ENCODE measurements around the gene ITGA11. TPM values are rescaled to one million over a fixed set of nuclear protein-coding genes. Genes with fewer than 3 reads are reported as not detected.

Gene ITGA11
- total RNA-seq, 2 experiments from 2014 or later = under 0.01 TPM; not detected in 1

DNA sequence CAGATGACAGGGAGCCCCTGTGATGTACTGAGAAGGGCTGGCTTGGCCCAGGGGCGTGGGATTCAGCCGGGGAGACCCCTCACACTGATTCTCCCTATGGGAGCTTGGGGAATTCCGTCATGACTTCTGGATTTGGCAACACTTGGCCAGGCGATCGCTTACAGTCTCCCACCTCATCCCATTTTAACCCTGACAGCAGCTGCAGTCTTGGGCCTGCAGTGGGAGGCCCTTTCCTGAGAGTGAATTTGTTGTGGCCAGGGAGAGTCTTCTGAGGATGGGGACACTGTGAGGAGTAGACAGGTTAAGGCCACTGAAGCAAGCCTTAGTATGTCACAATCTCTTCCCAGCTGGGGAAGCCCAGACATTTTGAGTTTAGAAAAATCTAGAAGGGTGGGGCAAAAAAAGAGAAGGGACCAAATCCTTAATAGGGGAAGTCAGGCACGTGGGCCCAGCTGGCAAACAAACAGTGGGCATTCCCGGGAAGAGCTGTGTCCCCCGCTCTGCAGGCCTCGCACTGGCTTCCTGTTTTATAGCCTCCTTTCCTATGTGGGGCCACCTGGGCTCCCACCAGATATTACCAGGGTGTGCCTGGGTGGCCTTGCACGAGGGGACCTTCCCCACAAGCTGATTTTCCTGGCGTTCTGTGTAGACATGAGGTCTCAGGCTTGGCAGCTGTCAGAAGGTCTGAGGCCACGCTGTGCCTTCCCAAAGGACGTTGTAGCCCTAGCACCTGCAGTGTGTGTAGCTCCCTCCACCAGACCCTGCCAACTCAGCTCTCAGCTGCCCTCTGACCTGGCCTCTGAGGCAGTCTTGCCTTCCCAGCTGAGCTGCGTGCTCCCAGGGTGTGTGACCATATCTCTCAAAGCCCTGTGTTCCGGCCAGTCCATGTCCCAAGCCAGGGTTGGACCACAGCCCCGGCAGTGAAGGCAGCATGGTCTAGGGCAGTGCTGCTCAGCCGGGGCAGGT lies 89.9 kb downstream of the ITGA11 start:
- H4K20me1 ChIP-seq (ENCODE audit: insufficient read depth, low read length) = no peaks in the 10 kb centered on the region
- POLR2A ChIA-PET = no interaction called here
- CTCF ChIA-PET (ENCODE audit: unreplicated experiment) = interaction anchor here (0.7 to 0.8 kb wide), 2 partner anchors 89 to 1795 kb away, joined by 3 read pairs; no protein-coding TSS in a partner anchor

DNA sequence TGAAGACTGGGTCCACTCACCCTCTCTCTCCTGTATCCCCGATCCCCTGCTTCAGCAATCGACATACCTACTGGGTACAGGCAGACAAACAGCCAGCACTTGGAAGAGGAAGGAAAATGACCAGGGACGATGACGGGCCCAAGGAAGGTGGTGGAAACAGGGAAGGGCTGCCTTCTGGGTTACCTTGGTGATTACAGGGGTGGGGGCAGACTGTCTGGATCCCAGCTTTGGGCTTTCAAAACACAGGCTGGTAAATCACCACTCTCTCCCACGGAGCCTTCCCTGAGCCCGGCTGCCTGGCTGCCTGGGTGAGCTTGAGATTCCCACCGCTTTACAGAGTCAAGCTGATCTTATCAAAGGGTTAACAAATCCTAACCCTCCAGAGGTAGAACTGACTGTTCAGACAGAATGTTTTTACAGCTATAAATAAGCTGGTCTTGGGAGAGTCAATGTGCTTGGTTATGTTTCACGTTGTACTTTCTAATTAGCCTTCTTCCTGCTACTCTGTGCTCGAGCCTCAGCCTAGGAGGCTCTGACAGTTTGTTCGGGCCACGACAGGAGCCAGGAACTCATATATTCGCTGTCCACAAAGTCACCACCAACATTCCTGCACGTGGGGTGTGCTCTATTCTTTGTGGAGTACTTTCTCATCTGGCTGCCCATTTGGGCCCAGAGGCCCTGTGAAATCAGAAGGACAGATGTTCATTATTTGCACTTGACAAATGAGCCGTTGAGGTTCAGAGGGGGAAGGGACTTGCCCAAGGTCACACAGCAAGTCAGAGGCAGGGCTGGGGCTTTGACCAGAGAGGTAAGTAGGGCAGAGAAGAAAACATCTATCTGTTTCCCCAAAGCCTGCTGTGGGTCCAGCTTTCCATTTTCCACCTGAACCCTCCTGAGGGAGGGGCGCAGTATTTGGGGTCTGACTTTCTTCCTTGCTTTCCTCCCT lies 91.0 kb downstream of the ITGA11 start:
- DNase-seq (ENCODE audit: low spot score) = no peak
- H3K4me3 ChIP-seq (ENCODE audit: low read depth, low read length, poor library complexity, severe bottlenecking) = no peak overlapping the region
- no peaks in the 10 kb centered on the region for H3K9me2 ChIP-seq (ENCODE audit: insufficient read depth, low read length)
- POLR2A ChIA-PET = interaction anchor here (0.7 kb wide), 1 partner anchor 156 kb away, joined by 3 read pairs; no protein-coding TSS in a partner anchor
- no peak overlapping the region for H3K27ac ChIP-seq (ENCODE audit: low read depth, low read length, poor library complexity, severe bottlenecking)
- TF ChIP-seq EZH2phosphoT487 (IDR thresholded peaks at IDR 0.05; ENCODE audit: borderline replicate concordance, low read depth, low read length) = no peak
- TF ChIP-seq, protein P1, sequence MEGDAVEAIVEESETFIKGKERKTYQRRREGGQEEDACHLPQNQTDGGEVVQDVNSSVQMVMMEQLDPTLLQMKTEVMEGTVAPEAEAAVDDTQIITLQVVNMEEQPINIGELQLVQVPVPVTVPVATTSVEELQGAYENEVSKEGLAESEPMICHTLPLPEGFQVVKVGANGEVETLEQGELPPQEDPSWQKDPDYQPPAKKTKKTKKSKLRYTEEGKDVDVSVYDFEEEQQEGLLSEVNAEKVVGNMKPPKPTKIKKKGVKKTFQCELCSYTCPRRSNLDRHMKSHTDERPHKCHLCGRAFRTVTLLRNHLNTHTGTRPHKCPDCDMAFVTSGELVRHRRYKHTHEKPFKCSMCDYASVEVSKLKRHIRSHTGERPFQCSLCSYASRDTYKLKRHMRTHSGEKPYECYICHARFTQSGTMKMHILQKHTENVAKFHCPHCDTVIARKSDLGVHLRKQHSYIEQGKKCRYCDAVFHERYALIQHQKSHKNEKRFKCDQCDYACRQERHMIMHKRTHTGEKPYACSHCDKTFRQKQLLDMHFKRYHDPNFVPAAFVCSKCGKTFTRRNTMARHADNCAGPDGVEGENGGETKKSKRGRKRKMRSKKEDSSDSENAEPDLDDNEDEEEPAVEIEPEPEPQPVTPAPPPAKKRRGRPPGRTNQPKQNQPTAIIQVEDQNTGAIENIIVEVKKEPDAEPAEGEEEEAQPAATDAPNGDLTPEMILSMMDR (conservative IDR thresholded peaks at IDR 0.05; ENCODE audit: low read length) = no peak
- H3K79me2 ChIP-seq (ENCODE audit: insufficient read depth, low read depth, low read length) = no peaks in the 10 kb centered on the region
- no peaks in the 10 kb centered on the region for H3K36me3 ChIP-seq (ENCODE audit: insufficient read depth, low read length)
- no peaks in the 10 kb centered on the region for H4K20me1 ChIP-seq (ENCODE audit: insufficient read depth, low read length)
- intact Hi-C loops (cut with micrococcal nuclease; ENCODE audit: unreplicated experiment) = no loop called here
- BruUV-seq (replicated peaks) = no TSS peak
- H2AFZ ChIP-seq (ENCODE audit: low read length) = no peak overlapping the region
- no peaks in the 10 kb centered on the region for H3K9me3 ChIP-seq (ENCODE audit: low read length)
- no peak overlapping the region for H3K4me2 ChIP-seq (ENCODE audit: low read length)
- CTCF ChIA-PET (ENCODE audit: unreplicated experiment) = no interaction called here
- H3K4me1 ChIP-seq (ENCODE audit: insufficient read depth, low read length, poor library complexity, severe bottlenecking) = no peaks in the 10 kb centered on the region

More for the DNA sequence above, 89.9 kb downstream of the ITGA11 start:
- Histone ChIP-seq H3K4me1 (ENCODE audit: insufficient read depth, low read length, poor library complexity, severe bottlenecking) (no peaks in the 10 kb centered on the region), H3K9me2 (ENCODE audit: insufficient read depth, low read length) (no peaks in the 10 kb centered on the region), H3K36me3 (ENCODE audit: insufficient read depth, low read length) (no peaks in the 10 kb centered on the region), H3K27ac (ENCODE audit: low read depth, low read length, poor library complexity, severe bottlenecking) (no peak overlapping the region), H3K9me3 (ENCODE audit: low read length) (no peaks in the 10 kb centered on the region), H3K4me2 (ENCODE audit: low read length) (no peak overlapping the region), H3K79me2 (ENCODE audit: insufficient read depth, low read depth, low read length) (no peaks in the 10 kb centered on the region), H2AFZ (ENCODE audit: low read length) (no peak overlapping the region), H3K4me3 (ENCODE audit: low read depth, low read length, poor library complexity, severe bottlenecking) (no peak overlapping the region)
- intact Hi-C loops (cut with micrococcal nuclease; ENCODE audit: unreplicated experiment) = no loop called here
- no peak for DNase-seq (ENCODE audit: low spot score)
- TF ChIP-seq, protein P1 (conservative IDR thresholded peaks at IDR 0.05; ENCODE audit: low read length) = no peak
- no peak for TF ChIP-seq EZH2phosphoT487 (IDR thresholded peaks at IDR 0.05; ENCODE audit: borderline replicate concordance, low read depth, low read length)
- BruUV-seq (replicated peaks) = no TSS peak
